ENCODE results near the gene TCAF2.
"Not testable (repeated sequence)": the region's sequence is repeated elsewhere in the genome, so short reads cannot be mapped to it uniquely, and the experiment has no call there.

DNA sequence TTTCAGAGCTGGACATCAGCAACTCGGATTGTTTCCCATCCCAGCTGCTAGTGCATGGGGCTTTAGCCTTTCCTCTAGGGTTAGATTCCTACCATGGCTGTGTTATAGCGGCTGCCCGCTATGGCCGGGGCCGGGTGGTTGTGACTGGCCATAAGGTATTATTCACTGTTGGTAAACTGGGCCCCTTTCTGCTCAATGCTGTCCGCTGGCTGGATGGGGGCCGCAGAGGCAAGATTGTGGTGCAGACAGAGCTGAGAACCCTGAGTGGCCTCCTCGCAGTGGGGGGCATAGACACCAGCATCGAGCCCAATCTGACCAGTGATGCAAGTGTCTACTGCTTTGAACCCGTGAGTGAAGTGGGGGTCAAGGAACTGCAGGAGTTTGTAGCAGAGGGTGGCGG, 22.7 kb upstream of the TCAF2 start:
- TF ChIP-seq, protein P1, sequence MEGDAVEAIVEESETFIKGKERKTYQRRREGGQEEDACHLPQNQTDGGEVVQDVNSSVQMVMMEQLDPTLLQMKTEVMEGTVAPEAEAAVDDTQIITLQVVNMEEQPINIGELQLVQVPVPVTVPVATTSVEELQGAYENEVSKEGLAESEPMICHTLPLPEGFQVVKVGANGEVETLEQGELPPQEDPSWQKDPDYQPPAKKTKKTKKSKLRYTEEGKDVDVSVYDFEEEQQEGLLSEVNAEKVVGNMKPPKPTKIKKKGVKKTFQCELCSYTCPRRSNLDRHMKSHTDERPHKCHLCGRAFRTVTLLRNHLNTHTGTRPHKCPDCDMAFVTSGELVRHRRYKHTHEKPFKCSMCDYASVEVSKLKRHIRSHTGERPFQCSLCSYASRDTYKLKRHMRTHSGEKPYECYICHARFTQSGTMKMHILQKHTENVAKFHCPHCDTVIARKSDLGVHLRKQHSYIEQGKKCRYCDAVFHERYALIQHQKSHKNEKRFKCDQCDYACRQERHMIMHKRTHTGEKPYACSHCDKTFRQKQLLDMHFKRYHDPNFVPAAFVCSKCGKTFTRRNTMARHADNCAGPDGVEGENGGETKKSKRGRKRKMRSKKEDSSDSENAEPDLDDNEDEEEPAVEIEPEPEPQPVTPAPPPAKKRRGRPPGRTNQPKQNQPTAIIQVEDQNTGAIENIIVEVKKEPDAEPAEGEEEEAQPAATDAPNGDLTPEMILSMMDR (IDR thresholded peaks at IDR 0.05; ENCODE audit: low read depth, low read length, missing input control) = not testable (repeated sequence)
- TF ChIP-seq, protein P2, sequence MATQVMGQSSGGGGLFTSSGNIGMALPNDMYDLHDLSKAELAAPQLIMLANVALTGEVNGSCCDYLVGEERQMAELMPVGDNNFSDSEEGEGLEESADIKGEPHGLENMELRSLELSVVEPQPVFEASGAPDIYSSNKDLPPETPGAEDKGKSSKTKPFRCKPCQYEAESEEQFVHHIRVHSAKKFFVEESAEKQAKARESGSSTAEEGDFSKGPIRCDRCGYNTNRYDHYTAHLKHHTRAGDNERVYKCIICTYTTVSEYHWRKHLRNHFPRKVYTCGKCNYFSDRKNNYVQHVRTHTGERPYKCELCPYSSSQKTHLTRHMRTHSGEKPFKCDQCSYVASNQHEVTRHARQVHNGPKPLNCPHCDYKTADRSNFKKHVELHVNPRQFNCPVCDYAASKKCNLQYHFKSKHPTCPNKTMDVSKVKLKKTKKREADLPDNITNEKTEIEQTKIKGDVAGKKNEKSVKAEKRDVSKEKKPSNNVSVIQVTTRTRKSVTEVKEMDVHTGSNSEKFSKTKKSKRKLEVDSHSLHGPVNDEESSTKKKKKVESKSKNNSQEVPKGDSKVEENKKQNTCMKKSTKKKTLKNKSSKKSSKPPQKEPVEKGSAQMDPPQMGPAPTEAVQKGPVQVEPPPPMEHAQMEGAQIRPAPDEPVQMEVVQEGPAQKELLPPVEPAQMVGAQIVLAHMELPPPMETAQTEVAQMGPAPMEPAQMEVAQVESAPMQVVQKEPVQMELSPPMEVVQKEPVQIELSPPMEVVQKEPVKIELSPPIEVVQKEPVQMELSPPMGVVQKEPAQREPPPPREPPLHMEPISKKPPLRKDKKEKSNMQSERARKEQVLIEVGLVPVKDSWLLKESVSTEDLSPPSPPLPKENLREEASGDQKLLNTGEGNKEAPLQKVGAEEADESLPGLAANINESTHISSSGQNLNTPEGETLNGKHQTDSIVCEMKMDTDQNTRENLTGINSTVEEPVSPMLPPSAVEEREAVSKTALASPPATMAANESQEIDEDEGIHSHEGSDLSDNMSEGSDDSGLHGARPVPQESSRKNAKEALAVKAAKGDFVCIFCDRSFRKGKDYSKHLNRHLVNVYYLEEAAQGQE (IDR thresholded peaks at IDR 0.05) = not testable (repeated sequence)
- not testable (repeated sequence) for TF ChIP-seq HNF4G (IDR thresholded peaks at IDR 0.05); RAD21 (IDR thresholded peaks at IDR 0.05); SP1 (IDR thresholded peaks at IDR 0.05); FOXA1 (IDR thresholded peaks at IDR 0.05); RXRA (IDR thresholded peaks at IDR 0.05); TAF1 (conservative IDR thresholded peaks at IDR 0.05); YY1 (IDR thresholded peaks at IDR 0.05); GABPA (IDR thresholded peaks at IDR 0.05 in 1 of 2, conservative IDR thresholded peaks at IDR 0.05 in 1 of 2); EGR1 (IDR thresholded peaks at IDR 0.05; ENCODE audit: low read depth in 2 of 2)
- TF ChIP-seq, protein P3, sequence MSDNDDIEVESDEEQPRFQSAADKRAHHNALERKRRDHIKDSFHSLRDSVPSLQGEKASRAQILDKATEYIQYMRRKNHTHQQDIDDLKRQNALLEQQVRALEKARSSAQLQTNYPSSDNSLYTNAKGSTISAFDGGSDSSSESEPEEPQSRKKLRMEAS (IDR thresholded peaks at IDR 0.05) = not testable (repeated sequence)
- TF ChIP-seq, protein P4, sequence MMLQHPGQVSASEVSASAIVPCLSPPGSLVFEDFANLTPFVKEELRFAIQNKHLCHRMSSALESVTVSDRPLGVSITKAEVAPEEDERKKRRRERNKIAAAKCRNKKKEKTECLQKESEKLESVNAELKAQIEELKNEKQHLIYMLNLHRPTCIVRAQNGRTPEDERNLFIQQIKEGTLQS (IDR thresholded peaks at IDR 0.05) = not testable (repeated sequence)

Measured in liver (tissue), 3 donors.